Endothelial cell (in vitro differentiated cells): ENCODE results near the gene CEP170B. TPM values are rescaled to one million over a fixed set of nuclear protein-coding genes. Genes with fewer than 3 reads are reported as not detected.
"Not testable (repeated sequence)": the region's sequence is repeated elsewhere in the genome, so short reads cannot be mapped to it uniquely, and the experiment has no call there.

Experiments used
- DNase-seq: peaks from one replicate; pipeline ENCODE4 v3.0.0; 2021; ENCODE audit warnings: low spot score
- H3K27ac Mint-ChIP-seq: one replicate; pipeline ENCODE4 v1.8.0; 2021; ENCODE audit warnings: mixed read lengths, inconsistent platforms; ENCODE audit not compliant: unreplicated experiment
- H3K27me3 Mint-ChIP-seq: one replicate; pipeline ENCODE4 v1.8.0; 2021; ENCODE audit warnings: mild to moderate bottlenecking, moderate library complexity, mixed read lengths, inconsistent platforms; ENCODE audit not compliant: unreplicated experiment
- H3K36me3 Mint-ChIP-seq: one replicate; pipeline ENCODE4 v1.8.0; 2021; ENCODE audit warnings: mild to moderate bottlenecking, low read depth, mixed read lengths, inconsistent platforms; ENCODE audit not compliant: unreplicated experiment
- H3K4me1 Mint-ChIP-seq: one replicate; pipeline ENCODE4 v1.8.0; 2021; ENCODE audit warnings: mild to moderate bottlenecking, mixed read lengths, inconsistent platforms; ENCODE audit not compliant: unreplicated experiment
- H3K4me3 Mint-ChIP-seq: one replicate; pipeline ENCODE4 v1.8.0; 2021; ENCODE audit warnings: mild to moderate bottlenecking, mixed read lengths, inconsistent platforms; ENCODE audit not compliant: unreplicated experiment
- H3K9me3 Mint-ChIP-seq: one replicate; pipeline ENCODE4 v1.8.0; 2021; ENCODE audit warnings: mixed read lengths, inconsistent platforms; ENCODE audit not compliant: unreplicated experiment
- CTCF ChIP-seq: fragments of 200-600 bp; sonication (generic); IDR thresholded peaks from one replicate; pipeline ENCODE4 v1.5.0; 2021; ENCODE audit warnings: antibody characterized with exemption; ENCODE audit not compliant: unreplicated experiment
- total RNA-seq: library from RNA; stranded (reverse); fragmentation: NEBNext Ultra II Directional; extraction: Animal tissue kit (Norgen Biotek cat#: 25700); gene quantifications from one replicate; pipeline ENCODE4 v1.2.1, GENCODE V29; 2021; ENCODE audit not compliant: unreplicated experiment

Gene CEP170B
- total RNA-seq, 1 donor from 2014 or later: 11.3 TPM

- H3K4me3 Mint-ChIP-seq: peak overlapping the region; percentile 59
- H3K27me3 Mint-ChIP-seq: peaks cover 10% of the 10 kb centered on the region
- H3K4me1 Mint-ChIP-seq: peaks cover 4% of the 10 kb centered on the region
- H3K9me3 Mint-ChIP-seq: no peaks in the 10 kb centered on the region
- H3K27ac Mint-ChIP-seq: no peak overlapping the region
- H3K36me3 Mint-ChIP-seq: peaks cover 19% of the 10 kb centered on the region
- DNase-seq: no peak
- TF ChIP-seq CTCF: no peak
Measured at GRCh38 chr14:104942586-104942985, 77.5 kb downstream of the CEP170B start.

DNA sequence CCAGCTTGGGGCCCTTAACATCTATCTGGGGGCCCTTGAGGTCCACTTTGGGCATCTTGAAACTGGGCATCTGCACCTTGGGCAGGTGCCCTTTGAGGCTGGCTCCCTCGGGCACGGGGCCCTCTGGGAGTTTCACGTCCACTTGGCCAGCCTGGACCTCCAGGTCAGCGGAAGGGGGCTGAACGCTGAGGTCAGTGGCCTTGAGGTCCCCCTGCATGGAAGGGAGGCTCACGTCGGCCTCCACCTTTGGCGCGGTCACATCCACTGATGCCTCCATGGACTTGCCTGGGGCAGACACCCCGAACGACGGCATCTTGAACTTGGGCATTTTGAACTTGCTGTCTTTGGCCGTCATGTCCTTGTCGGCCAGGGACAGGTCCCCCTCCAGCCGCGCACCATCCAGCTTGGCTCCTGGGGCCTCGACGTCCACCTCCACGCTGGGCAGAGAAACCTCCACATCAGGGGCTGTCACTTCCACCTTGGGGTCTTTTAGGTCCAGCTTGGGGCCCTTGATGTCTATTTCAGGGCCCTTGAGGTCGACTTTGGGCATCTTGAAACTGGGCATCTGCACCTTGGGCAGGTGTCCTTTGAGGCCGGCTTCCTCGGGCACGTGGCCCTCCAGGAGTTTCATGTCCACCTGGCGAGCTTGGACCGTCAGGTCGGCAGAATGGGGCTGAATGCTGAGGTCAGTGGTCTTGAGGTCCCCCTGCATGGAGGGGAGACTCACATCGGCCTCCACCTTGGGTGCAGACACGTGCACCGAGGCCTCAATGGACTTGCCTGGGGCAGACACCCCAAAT lies 78.3 kb downstream of the CEP170B start:
- not testable (repeated sequence) for H3K27ac Mint-ChIP-seq, H3K27me3 Mint-ChIP-seq, H3K4me3 Mint-ChIP-seq, DNase-seq, H3K9me3 Mint-ChIP-seq, H3K4me1 Mint-ChIP-seq
- H3K36me3 Mint-ChIP-seq: peaks cover 11% of the 10 kb centered on the region

GRCh38 chr14:104944016-104944308 lies 78.9 kb downstream of the CEP170B start:
- H3K4me3 Mint-ChIP-seq, H3K27me3 Mint-ChIP-seq, DNase-seq, H3K27ac Mint-ChIP-seq, H3K4me1 Mint-ChIP-seq, H3K9me3 Mint-ChIP-seq: not testable (repeated sequence)
- H3K36me3 Mint-ChIP-seq: peaks cover 10% of the 10 kb centered on the region

DNA sequence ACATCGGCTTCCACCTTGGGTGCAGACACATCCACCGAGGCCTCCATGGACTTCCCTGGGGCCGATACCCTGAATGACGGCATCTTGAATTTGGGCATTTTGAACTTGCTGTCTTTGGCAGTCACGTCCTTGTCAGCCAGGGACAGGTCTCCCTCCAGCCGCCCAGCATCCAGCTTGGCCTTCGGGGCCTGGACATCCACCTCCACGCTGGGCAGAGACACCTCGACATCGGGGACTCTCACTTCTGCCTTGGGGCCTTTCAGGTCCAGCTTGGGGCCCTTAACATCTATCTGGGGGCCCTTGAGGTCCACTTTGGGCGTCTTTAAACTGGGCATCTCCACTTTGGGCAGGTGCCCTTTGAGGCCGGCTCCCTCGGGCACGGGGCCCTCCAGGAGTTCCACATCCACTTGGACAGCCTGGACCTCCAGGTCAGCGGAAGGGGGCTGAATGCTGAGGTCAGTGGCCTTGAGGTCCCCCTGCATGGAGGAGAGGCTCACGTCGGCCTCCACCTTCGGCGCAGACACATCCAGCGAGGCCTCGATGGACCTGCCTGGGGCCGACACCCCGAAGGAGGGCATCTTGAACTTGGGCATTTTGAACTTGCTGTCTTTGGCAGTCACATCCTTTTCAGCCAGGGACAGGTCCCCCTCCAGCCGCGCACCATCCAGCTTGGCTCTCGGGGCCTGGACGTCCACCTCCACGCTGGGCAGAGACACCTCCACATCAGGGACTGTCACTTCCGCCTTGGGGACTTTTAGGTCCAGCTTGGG lies 79.6 kb downstream of the CEP170B start:
- H3K4me1 Mint-ChIP-seq, H3K4me3 Mint-ChIP-seq, H3K27ac Mint-ChIP-seq, H3K27me3 Mint-ChIP-seq, H3K9me3 Mint-ChIP-seq, DNase-seq: not testable (repeated sequence)
- peaks cover 10% of the 10 kb centered on the region for H3K36me3 Mint-ChIP-seq

- H3K9me3 Mint-ChIP-seq, DNase-seq, H3K27me3 Mint-ChIP-seq, H3K4me1 Mint-ChIP-seq, H3K4me3 Mint-ChIP-seq, H3K27ac Mint-ChIP-seq: not testable (repeated sequence)
- H3K36me3 Mint-ChIP-seq: peaks cover 10% of the 10 kb centered on the region
Measured at GRCh38 chr14:104945266-104945665, 80.2 kb downstream of the CEP170B start.

Other genes with a start within 250 kb of the CEP170B start
- 97.2 TPM for gene INF2, start 175.7 kb upstream of the CEP170B start, total RNA-seq
- gene ADSS1, start 141.0 kb upstream of the CEP170B start, total RNA-seq: 6.1 TPM
- 84.3 TPM for gene SIVA1, start 112.1 kb upstream of the CEP170B start, total RNA-seq
- 133 TPM for gene AKT1, start 69.5 kb upstream of the CEP170B start, total RNA-seq
- 2.4 TPM for gene ZBTB42, start 64.2 kb upstream of the CEP170B start, total RNA-seq
- gene PLD4, start 59.6 kb downstream of the CEP170B start, total RNA-seq: 1.3 TPM
- 26.9 TPM for gene AHNAK2, start 113.1 kb downstream of the CEP170B start, total RNA-seq
- gene CLBA1, start 120.5 kb downstream of the CEP170B start, total RNA-seq: 13.5 TPM
- 40.1 TPM for gene CDCA4, start 155.8 kb downstream of the CEP170B start, total RNA-seq
- not detected for gene GPR132, start 200.2 kb downstream of the CEP170B start, total RNA-seq